Left ventricle myocardium inferior (tissue), 1 donor: ENCODE data around the gene NDE1. TPM values are rescaled to one million over a fixed set of nuclear protein-coding genes. Genes with fewer than 3 reads are reported as not detected.

Source experiments
- DNase-seq: peaks from one replicate; pipeline ENCODE4 v3.0.0-alpha.2; 2020
- H3K27ac ChIP-seq: fragments of 200-600 bp; replicated peaks from 2 replicates; pipeline ENCODE4 v1.8.0; 2021
- H3K27me3 ChIP-seq: fragments of 200-600 bp; 2 replicates; pipeline ENCODE4 v1.8.0; 2021; ENCODE audit warnings: low read depth
- H3K36me3 ChIP-seq: fragments of 200-600 bp; 2 replicates; pipeline ENCODE4 v1.8.0; 2021
- H3K4me1 ChIP-seq: fragments of 200-600 bp; 2 replicates; pipeline ENCODE4 v1.8.0; 2021
- H3K4me3 ChIP-seq: fragments of 200-600 bp; 2 replicates; pipeline ENCODE4 v1.8.0; 2021; ENCODE audit warnings: mild to moderate bottlenecking, moderate library complexity
- H3K9me3 ChIP-seq: fragments of 200-600 bp; replicated peaks from 2 replicates; pipeline ENCODE4 v1.8.0; 2021
- intact Hi-C: fragments of 100-400 bp; cut with micrococcal nuclease; formaldehyde crosslinking; loops from one replicate; pipeline ENCODE4 v1.11.0; 2022
- total RNA-seq: library from RNA; stranded (reverse); fragmentation: NEBNext Ultra II Directional; extraction: Animal tissue kit (Norgen Biotek cat#: 25700); gene quantifications from one replicate; pipeline ENCODE4 v1.2.1, GENCODE V29; 2021
- TF ChIP-seq, protein P1 (sequence below): fragments of 200-600 bp; IDR thresholded peaks from 2 replicates; pipeline ENCODE4 v1.8.0; 2021; ENCODE audit warnings: antibody characterized with exemption, mild to moderate bottlenecking, borderline replicate concordance
- donor health status: DM: no; HTN: yes; CAD: no; lungs with severe emphysema.

Gene NDE1
- total RNA-seq, 1 donor from 2014 or later, result 16.3 TPM

DNA sequence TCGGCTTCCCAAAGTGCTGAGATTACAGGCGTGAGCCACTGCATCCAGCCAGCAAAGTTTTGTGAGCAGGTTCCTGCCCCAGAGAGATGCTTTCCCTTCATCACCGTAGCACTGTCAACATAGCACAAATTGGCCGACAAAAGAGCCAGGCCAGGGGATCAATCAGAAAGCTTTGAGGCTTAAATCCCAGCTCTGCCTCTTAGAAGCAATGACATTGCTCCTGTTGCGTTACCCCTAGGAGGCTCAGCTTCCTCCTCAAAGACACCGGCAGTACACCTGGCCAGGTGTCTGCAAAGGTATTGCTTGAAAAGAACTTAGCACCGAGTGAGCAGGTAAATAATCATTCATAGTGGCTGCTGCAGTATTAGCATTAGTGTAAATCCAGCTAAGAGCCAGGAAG, 86.5 kb downstream of the NDE1 start:
- intact Hi-C loops, result no loop called here
- TF ChIP-seq, protein P1, sequence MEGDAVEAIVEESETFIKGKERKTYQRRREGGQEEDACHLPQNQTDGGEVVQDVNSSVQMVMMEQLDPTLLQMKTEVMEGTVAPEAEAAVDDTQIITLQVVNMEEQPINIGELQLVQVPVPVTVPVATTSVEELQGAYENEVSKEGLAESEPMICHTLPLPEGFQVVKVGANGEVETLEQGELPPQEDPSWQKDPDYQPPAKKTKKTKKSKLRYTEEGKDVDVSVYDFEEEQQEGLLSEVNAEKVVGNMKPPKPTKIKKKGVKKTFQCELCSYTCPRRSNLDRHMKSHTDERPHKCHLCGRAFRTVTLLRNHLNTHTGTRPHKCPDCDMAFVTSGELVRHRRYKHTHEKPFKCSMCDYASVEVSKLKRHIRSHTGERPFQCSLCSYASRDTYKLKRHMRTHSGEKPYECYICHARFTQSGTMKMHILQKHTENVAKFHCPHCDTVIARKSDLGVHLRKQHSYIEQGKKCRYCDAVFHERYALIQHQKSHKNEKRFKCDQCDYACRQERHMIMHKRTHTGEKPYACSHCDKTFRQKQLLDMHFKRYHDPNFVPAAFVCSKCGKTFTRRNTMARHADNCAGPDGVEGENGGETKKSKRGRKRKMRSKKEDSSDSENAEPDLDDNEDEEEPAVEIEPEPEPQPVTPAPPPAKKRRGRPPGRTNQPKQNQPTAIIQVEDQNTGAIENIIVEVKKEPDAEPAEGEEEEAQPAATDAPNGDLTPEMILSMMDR, result no peak
- Histone ChIP-seq H3K4me3 (no peak overlapping the region), H3K4me1 (no peaks in the 10 kb centered on the region), H3K27ac (no peak overlapping the region), H3K9me3 (peaks cover 6% of the 10 kb centered on the region), H3K36me3 (peaks cover 41% of the 10 kb centered on the region), H3K27me3 (no peaks in the 10 kb centered on the region)
- DNase-seq, result no peak

DNA sequence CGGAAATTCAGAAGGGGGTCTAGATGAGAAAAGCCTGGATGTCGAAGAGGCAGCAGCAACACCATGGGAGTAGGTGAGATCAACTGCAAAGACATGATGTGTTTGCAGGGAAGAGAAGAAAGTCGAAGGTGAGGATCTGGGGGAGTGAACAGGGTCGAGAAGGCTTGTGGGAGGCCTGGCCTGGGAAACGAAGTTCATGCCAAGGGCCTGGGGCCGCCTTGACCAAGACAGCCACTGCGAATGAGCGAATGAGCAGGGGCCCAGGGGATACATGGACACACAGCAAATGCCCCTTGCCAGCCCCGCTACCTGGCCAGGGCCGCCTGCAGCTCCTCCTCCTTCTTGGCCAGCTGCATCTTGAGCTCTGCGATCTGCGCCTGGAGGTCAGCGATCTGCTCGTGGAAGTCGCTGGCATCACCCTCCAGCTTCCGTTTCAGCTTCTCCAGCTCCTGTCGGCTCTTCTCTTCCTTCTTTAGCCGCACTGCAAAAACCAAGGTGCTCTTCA, 87.1 kb downstream of the NDE1 start:
- Histone ChIP-seq H3K4me3 (no peak overlapping the region), H3K27ac (no peak overlapping the region), H3K4me1 (no peaks in the 10 kb centered on the region), H3K9me3 (peaks cover 6% of the 10 kb centered on the region), H3K27me3 (no peaks in the 10 kb centered on the region), H3K36me3 (peaks cover 43% of the 10 kb centered on the region)
- TF ChIP-seq, protein P1, result no peak
- DNase-seq, result no peak
- intact Hi-C loops, result no loop called here

GRCh38 chr16:15739464-15739863, 89.4 kb downstream of the NDE1 start:
- intact Hi-C loops, result no loop called here
- Histone ChIP-seq H3K9me3 (peaks cover 6% of the 10 kb centered on the region), H3K4me3 (no peak overlapping the region), H3K27me3 (no peaks in the 10 kb centered on the region), H3K36me3 (peaks cover 33% of the 10 kb centered on the region), H3K4me1 (no peaks in the 10 kb centered on the region), H3K27ac (no peak overlapping the region)
- no peak for DNase-seq
- TF ChIP-seq, protein P1, result no peak

GRCh38 chr16:15739950-15740349, 89.9 kb downstream of the NDE1 start:
- no peak overlapping the region for H3K4me3 ChIP-seq
- no peak overlapping the region for H3K27ac ChIP-seq
- intact Hi-C loops, result no loop called here
- H3K9me3 ChIP-seq, result peaks cover 6% of the 10 kb centered on the region
- H3K36me3 ChIP-seq, result peaks cover 31% of the 10 kb centered on the region
- no peak for DNase-seq
- no peaks in the 10 kb centered on the region for H3K27me3 ChIP-seq
- no peaks in the 10 kb centered on the region for H3K4me1 ChIP-seq
- TF ChIP-seq, protein P1, result no peak

GRCh38 chr16:15741207-15741871, 91.3 kb downstream of the NDE1 start:
- Histone ChIP-seq H3K4me3 (no peak overlapping the region), H3K36me3 (peaks cover 18% of the 10 kb centered on the region), H3K27ac (no peak overlapping the region), H3K4me1 (no peaks in the 10 kb centered on the region), H3K9me3 (peaks cover 6% of the 10 kb centered on the region), H3K27me3 (no peaks in the 10 kb centered on the region)
- intact Hi-C loops, result no loop called here
- no peak for DNase-seq
- TF ChIP-seq, protein P1, result no peak
